ENCODE measurements around the gene TEX261.
A peak's percentile ranks its signal among the peaks of the same experiment; 100 is the strongest.
"Not testable (repeated sequence)": the region's sequence is repeated elsewhere in the genome, so short reads cannot be mapped to it uniquely, and the experiment has no call there.

The TEX261 gene

DNA sequence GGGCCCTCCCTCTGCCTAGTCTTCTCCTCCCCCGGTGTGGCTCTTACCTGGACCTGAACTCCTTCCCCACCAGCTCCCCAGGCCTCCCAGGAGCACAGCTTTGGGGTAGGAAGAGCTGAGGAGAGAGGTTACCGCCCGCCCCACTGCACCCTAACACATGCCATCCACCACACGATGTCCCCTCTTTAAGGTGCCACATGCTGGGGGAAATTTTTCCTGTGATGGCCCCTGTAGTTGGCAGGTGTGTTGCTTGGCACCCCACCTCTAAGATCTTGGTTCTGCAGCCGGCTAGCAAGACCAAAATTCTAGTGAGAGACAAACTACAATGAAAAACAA lies 6.9 kb upstream of the TEX261 start:
- Histone ChIP-seq H3K4me3 (replicated peaks; ENCODE audit: insufficient read depth, low read length) (no peak overlapping the region), H3K27ac (replicated peaks) (no peak overlapping the region), H3K27me3 (ENCODE audit: insufficient read depth, poor library complexity, severe bottlenecking) (no peaks in the 10 kb centered on the region)
- no peak for DNase-seq (ENCODE audit: low read depth in 1 of 2, low spot score in 1 of 2)
- TF ChIP-seq SPI1 (IDR thresholded peaks at IDR 0.05; ENCODE audit: borderline replicate concordance, low read depth) (no peak), POLR2AphosphoS5 (IDR thresholded peaks at IDR 0.05; ENCODE audit: low read depth) (no peak), GABPA (IDR thresholded peaks at IDR 0.05; ENCODE audit: low read depth) (no peak), CTCF (IDR thresholded peaks at IDR 0.05; ENCODE audit: insufficient read depth, low read length) (no peak)
- TF ChIP-seq, protein P1, sequence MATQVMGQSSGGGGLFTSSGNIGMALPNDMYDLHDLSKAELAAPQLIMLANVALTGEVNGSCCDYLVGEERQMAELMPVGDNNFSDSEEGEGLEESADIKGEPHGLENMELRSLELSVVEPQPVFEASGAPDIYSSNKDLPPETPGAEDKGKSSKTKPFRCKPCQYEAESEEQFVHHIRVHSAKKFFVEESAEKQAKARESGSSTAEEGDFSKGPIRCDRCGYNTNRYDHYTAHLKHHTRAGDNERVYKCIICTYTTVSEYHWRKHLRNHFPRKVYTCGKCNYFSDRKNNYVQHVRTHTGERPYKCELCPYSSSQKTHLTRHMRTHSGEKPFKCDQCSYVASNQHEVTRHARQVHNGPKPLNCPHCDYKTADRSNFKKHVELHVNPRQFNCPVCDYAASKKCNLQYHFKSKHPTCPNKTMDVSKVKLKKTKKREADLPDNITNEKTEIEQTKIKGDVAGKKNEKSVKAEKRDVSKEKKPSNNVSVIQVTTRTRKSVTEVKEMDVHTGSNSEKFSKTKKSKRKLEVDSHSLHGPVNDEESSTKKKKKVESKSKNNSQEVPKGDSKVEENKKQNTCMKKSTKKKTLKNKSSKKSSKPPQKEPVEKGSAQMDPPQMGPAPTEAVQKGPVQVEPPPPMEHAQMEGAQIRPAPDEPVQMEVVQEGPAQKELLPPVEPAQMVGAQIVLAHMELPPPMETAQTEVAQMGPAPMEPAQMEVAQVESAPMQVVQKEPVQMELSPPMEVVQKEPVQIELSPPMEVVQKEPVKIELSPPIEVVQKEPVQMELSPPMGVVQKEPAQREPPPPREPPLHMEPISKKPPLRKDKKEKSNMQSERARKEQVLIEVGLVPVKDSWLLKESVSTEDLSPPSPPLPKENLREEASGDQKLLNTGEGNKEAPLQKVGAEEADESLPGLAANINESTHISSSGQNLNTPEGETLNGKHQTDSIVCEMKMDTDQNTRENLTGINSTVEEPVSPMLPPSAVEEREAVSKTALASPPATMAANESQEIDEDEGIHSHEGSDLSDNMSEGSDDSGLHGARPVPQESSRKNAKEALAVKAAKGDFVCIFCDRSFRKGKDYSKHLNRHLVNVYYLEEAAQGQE (IDR thresholded peaks at IDR 0.05; ENCODE audit: insufficient replicate concordance, low read depth), result no peak

- H3K27me3 ChIP-seq (ENCODE audit: insufficient read depth, poor library complexity, severe bottlenecking), result no peaks in the 10 kb centered on the region
- TF ChIP-seq GABPA (IDR thresholded peaks at IDR 0.05; ENCODE audit: low read depth) (peak; percentile 74), SPI1 (IDR thresholded peaks at IDR 0.05; ENCODE audit: borderline replicate concordance, low read depth) (no peak; the same call in 1 of the 2 replicates), CTCF (IDR thresholded peaks at IDR 0.05; ENCODE audit: insufficient read depth, low read length) (peak; percentile 86), POLR2AphosphoS5 (IDR thresholded peaks at IDR 0.05; ENCODE audit: low read depth) (peak; percentile 55; the same call in 1 of the 2 replicates)
- TF ChIP-seq, protein P1 (IDR thresholded peaks at IDR 0.05; ENCODE audit: insufficient replicate concordance, low read depth), result no peak
- H3K4me3 ChIP-seq (replicated peaks; ENCODE audit: insufficient read depth, low read length), result peak overlapping the region; percentile 13
- DNase-seq (ENCODE audit: low read depth in 1 of 2, low spot score in 1 of 2), result peak in 1 of 2 experiments; percentile 80
- 0 out of 2 replicates have a peak overlapping the region, but pooled peaks have one; percentile 36 for H3K27ac ChIP-seq (replicated peaks)
Observed at GRCh38 chr2:71000780-71001591, 6.3 kb upstream of the TEX261 start.

DNA sequence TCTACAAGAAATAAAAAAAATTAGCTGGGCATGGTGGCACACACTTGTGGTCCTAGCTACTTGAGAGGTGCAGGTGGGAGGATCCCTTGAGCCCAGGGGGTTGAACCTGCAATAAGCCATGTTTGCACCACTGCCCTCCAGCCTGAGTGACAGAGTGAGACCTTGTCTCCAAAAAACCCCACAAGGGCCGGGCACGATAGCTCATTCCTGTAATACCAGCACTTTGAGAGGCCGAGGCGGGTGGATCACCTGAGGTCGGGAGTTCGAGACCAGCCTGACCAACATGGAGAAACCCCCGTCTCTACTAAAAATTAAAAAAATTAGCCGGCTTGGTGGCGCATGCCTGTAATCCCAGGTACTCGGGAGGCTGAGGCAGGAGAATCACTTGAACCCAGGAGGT lies 5.3 kb upstream of the TEX261 start:
- not testable (repeated sequence) for H3K27me3 ChIP-seq (ENCODE audit: insufficient read depth, poor library complexity, severe bottlenecking); H3K4me3 ChIP-seq (replicated peaks; ENCODE audit: insufficient read depth, low read length); DNase-seq (ENCODE audit: low read depth in 1 of 2, low spot score in 1 of 2); H3K27ac ChIP-seq (replicated peaks)

- peak in 1 of 2 experiments; percentile 35 for DNase-seq (ENCODE audit: low read depth in 1 of 2, low spot score in 1 of 2)
- H3K4me3 ChIP-seq (replicated peaks; ENCODE audit: insufficient read depth, low read length), result no peak overlapping the region
- TF ChIP-seq GABPA (IDR thresholded peaks at IDR 0.05; ENCODE audit: low read depth) (no peak), CTCF (IDR thresholded peaks at IDR 0.05; ENCODE audit: insufficient read depth, low read length) (no peak), SPI1 (IDR thresholded peaks at IDR 0.05; ENCODE audit: borderline replicate concordance, low read depth) (no peak), POLR2AphosphoS5 (IDR thresholded peaks at IDR 0.05; ENCODE audit: low read depth) (no peak)
- TF ChIP-seq, protein P1 (IDR thresholded peaks at IDR 0.05; ENCODE audit: insufficient replicate concordance, low read depth), result no peak
- no peaks in the 10 kb centered on the region for H3K27me3 ChIP-seq (ENCODE audit: insufficient read depth, poor library complexity, severe bottlenecking)
- H3K27ac ChIP-seq (replicated peaks), result 0 out of 2 replicates have a peak overlapping the region, but pooled peaks have one; percentile 11
Observed at GRCh38 chr2:70999362-70999761, 4.7 kb upstream of the TEX261 start.

DNA sequence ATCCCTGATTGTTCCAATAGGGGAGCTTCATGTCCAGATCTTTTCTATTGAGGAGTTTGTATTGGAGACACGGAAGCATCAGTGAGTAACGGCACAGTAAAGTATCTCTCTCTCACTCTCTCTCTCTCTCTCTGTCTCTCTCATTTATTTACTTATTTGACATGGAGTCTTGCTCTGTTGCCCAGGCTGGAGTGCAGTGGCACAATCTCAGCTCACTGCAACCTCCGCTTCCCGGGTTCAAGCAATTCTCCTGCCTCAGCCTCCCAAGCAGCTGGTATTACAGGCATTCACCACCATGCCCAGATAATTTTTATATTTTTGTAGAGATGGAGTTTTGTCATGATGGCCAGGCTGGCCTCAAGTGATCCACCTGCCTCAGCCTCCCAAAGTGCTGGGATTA lies 4.2 kb upstream of the TEX261 start:
- H3K27ac ChIP-seq (replicated peaks); H3K27me3 ChIP-seq (ENCODE audit: insufficient read depth, poor library complexity, severe bottlenecking); DNase-seq (ENCODE audit: low read depth in 1 of 2, low spot score in 1 of 2); H3K4me3 ChIP-seq (replicated peaks; ENCODE audit: insufficient read depth, low read length): not testable (repeated sequence)

All from HL-60 (cell line).